Stromal cell of bone marrow (primary cell): Measurements from ENCODE around the gene SIN3B.

ENCODE experiments used
- DNase-seq: peaks from one replicate; pipeline ENCODE4 v3.0.0-alpha.2; 2012; ENCODE audit warnings: low read depth

The SIN3B gene

GRCh38 chr19:16825312-16826052, 3.7 kb upstream of the SIN3B start:
- no peak for DNase-seq

GRCh38 chr19:16829822-16830289, 658 bp downstream of the SIN3B start:
- no peak for DNase-seq

- DNase-seq: no peak
Observed at GRCh38 chr19:16830679-16831078, 1.5 kb downstream of the SIN3B start.

DNA sequence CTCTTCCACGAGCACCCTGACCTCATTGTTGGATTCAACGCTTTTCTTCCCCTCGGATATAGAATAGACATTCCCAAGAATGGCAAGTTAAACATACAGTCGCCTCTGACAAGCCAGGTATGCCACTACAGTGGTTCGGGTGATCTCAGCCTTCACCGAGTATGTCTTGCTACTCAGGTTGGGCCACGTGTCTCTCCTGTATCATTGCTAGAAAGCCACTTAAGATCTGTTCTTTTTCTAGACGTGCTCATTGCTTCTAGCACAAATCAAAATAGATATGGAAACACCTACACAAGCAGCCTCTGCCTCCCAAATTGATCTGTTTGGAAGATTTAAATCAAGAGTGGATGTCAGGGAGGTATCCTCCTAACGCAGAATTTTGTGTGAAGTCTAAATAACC, 2.3 kb downstream of the SIN3B start:
- DNase-seq: no peak

DNA sequence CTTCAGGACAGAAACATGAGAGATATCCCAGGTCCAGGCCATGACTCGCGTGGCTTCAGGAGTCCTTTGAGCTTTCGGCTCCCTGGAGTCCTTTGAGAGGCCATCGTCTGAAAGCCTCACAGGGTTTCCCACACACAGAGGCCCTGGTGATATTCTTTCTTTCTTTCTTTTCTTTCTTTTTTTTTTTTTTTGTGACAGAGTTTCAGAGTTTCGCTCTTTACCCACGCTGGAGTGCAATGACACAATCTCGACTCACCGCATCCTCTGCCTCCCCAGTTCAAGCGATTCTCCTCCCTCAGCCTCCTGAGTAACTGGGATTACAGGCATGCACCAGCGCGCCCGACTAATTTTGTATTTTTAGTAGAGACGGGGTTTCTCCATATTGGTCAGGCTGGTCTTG, 5.5 kb downstream of the SIN3B start:
- no peak for DNase-seq

GRCh38 chr19:16836115-16837034, 7.2 kb downstream of the SIN3B start:
- DNase-seq: no peak

- no peak for DNase-seq
Observed at GRCh38 chr19:16837035-16837362, 7.8 kb downstream of the SIN3B start.

DNA sequence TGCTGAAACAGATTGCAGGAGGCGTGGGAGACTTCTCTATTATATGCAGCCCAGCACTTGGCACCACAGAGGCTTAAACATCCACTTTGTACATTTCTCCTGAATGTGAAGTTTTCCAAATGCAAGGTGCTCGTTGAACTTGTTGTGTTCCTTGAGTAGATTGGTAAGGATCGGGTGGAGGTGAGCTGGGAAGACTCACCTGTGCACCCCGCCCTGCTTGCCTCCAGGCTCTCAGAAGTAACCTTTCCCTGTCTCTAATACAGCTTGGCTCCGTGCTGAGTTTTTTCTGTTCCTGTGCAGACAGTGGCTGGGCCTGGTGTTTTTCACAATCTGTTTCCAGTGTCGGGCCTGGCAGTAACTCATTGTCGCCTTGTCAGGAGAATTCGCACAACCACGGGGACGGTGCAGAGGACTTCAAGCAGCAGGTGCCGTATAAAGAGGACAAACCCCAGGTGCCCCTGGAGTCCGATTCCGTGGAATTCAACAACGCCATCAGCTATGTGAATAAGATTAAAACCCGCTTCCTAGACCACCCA, 12.3 kb downstream of the SIN3B start:
- no peak for DNase-seq

DNA sequence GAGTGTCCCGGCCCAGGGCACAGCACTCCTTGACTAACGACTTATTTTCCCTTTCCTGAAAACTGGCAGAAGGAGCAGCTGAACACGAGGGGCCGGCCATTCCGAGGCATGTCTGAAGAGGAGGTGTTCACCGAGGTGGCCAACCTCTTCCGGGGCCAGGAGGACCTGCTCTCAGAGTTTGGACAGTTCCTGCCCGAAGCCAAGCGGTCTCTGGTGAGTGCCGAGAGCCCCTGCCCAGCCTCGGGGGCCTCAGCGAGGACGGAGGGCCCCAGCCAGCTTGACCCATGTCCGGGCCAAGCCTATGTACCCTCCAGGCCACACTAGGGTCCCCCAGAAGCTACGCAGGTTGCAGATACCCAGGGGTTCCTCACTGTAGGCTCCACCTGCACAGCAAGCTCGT, 17.7 kb downstream of the SIN3B start:
- no peak for DNase-seq

DNA sequence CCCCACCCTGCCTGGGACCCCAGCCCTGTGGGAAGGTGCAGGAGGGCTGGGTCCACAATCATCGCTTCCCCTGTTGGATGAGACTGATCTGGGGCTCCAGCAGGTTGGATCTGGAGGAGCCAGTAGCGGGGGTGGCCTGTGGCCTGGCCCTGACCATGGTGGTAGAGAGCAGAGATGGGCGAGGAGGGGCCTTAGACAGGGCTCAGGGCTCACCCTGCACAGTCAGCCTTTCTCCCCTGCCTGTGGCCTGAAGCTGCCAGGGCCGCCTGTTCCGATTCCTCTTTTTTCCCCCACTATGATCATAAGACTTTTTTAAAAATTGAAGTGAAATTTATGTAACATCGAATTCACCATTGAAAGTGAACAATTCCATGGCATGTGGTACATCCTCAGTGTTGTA, 18.2 kb downstream of the SIN3B start:
- DNase-seq: no peak

GRCh38 chr19:16849168-16849567, 20.0 kb downstream of the SIN3B start:
- no peak for DNase-seq

GRCh38 chr19:16850133-16850532, 20.9 kb downstream of the SIN3B start:
- DNase-seq: no peak

- DNase-seq: no peak
Observed at GRCh38 chr19:16851031-16851712, 22.0 kb downstream of the SIN3B start.

GRCh38 chr19:16853066-16853465, 23.9 kb downstream of the SIN3B start:
- no peak for DNase-seq

DNA sequence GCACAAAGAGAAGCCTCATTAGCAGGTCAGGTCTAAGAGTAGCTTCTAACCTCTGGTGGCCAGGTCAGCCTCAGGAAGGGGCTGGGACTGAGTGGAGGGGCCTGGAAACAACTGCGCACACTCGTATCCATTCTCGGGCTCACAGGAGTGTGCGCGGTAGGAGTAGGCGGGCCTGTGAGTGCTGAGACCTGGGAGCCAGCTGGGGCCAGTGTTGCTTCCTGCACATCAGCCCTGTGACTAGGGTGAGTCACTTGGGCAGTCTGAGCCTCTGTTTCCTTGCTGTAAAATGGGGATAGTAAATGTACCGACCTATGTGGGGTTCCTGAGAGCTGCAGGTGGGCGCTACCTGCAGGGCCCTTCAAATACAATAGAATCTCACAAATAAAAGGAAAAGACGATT, 26.9 kb downstream of the SIN3B start:
- no peak for DNase-seq

DNA sequence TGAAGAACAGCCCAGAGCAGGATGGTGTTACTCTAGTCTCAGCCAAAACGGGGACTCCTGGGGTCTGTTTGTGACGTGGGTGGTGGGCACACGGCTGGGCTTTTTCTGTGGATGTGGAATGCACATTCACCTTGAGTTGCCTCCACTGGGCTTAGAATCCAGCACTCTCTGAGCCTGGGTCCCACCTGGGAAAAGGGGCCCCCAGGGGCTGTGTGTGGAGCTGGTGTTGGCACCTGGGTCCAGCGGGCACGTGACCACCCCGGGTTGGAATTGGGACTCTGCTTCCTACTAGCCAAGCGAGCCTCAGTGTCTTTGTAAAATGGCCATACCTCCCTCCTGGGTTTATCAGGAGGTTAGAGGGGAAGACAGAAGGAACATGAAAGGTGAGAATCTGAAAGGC, 30.4 kb downstream of the SIN3B start:
- DNase-seq: no peak

GRCh38 chr19:16860118-16860517, 30.9 kb downstream of the SIN3B start:
- no peak for DNase-seq

GRCh38 chr19:16861011-16861410, 31.8 kb downstream of the SIN3B start:
- no peak for DNase-seq

DNA sequence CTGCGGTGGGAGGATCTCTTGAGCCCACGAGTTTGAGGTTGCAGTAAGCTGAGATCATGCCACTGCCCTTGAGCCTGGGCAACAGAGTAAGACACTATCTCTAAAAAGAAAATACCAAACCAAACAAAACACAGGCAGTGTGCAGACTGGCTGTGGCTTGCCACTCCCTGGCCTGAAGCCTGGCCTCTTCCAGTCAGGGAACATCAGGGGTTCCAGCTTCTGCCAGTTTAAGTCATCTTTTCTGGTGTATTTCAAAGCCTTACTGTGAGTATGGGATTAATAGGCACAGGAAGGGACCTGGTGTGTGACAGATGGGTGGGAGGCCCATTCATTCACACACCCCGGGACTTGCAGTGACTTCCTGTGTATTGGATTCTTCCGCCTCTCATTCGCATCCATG, 32.6 kb downstream of the SIN3B start:
- no peak for DNase-seq

DNA sequence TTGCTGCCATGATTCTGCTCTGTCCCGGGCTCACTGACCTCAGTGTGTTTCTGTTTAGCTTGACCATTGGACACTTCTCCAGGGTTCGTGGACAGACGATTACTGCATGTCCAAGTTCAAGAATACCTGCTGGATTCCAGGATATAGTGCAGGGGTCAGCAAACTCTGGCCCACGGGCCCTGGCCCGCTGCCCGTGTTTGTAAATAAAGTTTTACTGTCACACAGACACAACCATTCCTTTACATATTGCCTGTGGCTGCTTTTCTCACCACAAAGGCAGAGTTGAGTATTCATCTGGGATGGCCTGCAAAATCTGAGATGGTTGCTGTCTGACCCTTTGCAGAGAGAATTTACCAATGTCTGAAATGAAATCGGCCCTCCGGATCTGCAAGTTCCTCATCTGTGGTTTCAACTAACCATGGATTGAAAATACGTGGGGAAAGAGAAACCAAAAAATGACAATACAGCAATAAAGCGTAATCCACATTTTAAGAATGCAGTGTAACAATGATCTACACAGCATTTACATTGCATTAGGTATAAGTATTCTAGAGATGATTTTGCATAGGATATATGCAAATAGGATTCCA, 33.7 kb downstream of the SIN3B start:
- no peak for DNase-seq

GRCh38 chr19:16867211-16867610, 38.0 kb downstream of the SIN3B start:
- no peak for DNase-seq
